K562 (cell line): ENCODE results near the gene INMT. TPM values are rescaled to one million over a fixed set of nuclear protein-coding genes. Genes with fewer than 3 reads are reported as not detected.

Experiments
- ATAC-seq: fragments of 200-7000 bp; cut with Tn5 transposase; 3 replicates; pipeline ENCODE4 v1.9.1; 2020; ENCODE audit warnings: moderate library complexity
- BruUV-seq: library from RNA; stranded (reverse); fragments of 400-500 nt; replicated peaks from 2 replicates; lab custom pipeline; 2021; lab: Mats Ljungman, UMichigan
- CTCF ChIA-PET: fragments of 300-600 bp; formaldehyde crosslinking; extraction: SDS; loops from one replicate; lab custom pipeline; 2021; ENCODE audit warnings: low intra/inter-chr PET ratio; lab: Yijun Ruan, JAX
- POLR2A ChIA-PET: fragments of 300-600, 350-650 bp; sonication (Branson Sonifier 250); formaldehyde crosslinking; extraction: SDS; loops from one replicate; lab custom pipeline; 2021; ENCODE audit warnings: antibody characterized with exemption, inconsistent platforms; lab: Yijun Ruan, JAX
- DNase-seq, 4 experiments: peaks; one replicate each; pipeline versions ENCODE4 v3.0.0 to v3.0.0-alpha.2; 2011 to 2018; ENCODE audit warnings: low spot score in 3 of 4, mixed read lengths in 3 of 4; ENCODE audit errors: extremely low read depth in 1 of 4
- FAIRE-seq: peaks from 2 replicates; lab custom pipeline; 2011; peaks lifted over from hg19 to GRCh38; lab: Jason Lieb, UNC
- H2AFZ ChIP-seq: 2 replicates; pipeline ENCODE4 v1.6.0; 2011; ENCODE audit warnings: low read depth, low read length, control low read depth, inconsistent platforms
- H3K27ac ChIP-seq: fragments of 200-600 bp; 3 replicates; pipeline ENCODE4 v1.8.0; 2011; ENCODE audit warnings: low read depth, mild to moderate bottlenecking, control low read depth, inconsistent platforms, low read length, moderate library complexity, mixed read lengths; ENCODE audit errors: extremely low read depth
- H3K27me3 ChIP-seq, 2 experiments: fragments of 300-600 bp in 1 of 2; 2 replicates in 1 of 2; 3 replicates in 1 of 2; pipeline versions ENCODE4 v1.6.0 to v1.8.0; 2011; ENCODE audit warnings: inconsistent platforms in 2 of 2, low read length in 2 of 2, mild to moderate bottlenecking in 1 of 2, mixed read lengths in 1 of 2, moderate library complexity in 1 of 2; ENCODE audit not compliant: control insufficient read depth in 2 of 2, insufficient read depth in 2 of 2
- H3K36me3 ChIP-seq: fragments of 300-600 bp; 3 replicates; pipeline ENCODE4 v1.8.0; 2011; ENCODE audit warnings: mild to moderate bottlenecking, low read length, inconsistent platforms; ENCODE audit not compliant: control insufficient read depth, insufficient read depth
- H3K4me1 ChIP-seq, 2 experiments: fragments of 200-600 bp in 1 of 2; replicated peaks in 1 of 2; 2 replicates in 1 of 2; 3 replicates in 1 of 2; pipeline versions ENCODE4 v1.5.1 to v1.8.0; 2011; ENCODE audit warnings: inconsistent platforms in 2 of 2, low read length in 2 of 2, mild to moderate bottlenecking in 1 of 2, mixed read lengths in 1 of 2, moderate library complexity in 1 of 2; ENCODE audit not compliant: control insufficient read depth in 2 of 2, insufficient read depth in 2 of 2
- H3K4me2 ChIP-seq: 2 replicates; pipeline ENCODE4 v1.6.1; 2011; ENCODE audit warnings: low read length, control low read depth, inconsistent platforms, mixed read lengths; ENCODE audit not compliant: insufficient read depth
- H3K4me3 ChIP-seq: fragments of 200-600 bp; sonication (generic), shearing (Covaris generic); 2 replicates; pipeline ENCODE4 v1.5.1; 2016; ENCODE audit warnings: control low read depth, inconsistent platforms
- H3K79me2 ChIP-seq: fragments of 200-600 bp; 3 replicates; pipeline ENCODE4 v1.8.0; 2011; ENCODE audit warnings: low read length, inconsistent platforms; ENCODE audit not compliant: control insufficient read depth, insufficient read depth
- H3K9ac ChIP-seq, 2 experiments: 2 replicates each; pipeline versions ENCODE4 v1.6.0 to v1.6.1; 2011; ENCODE audit warnings: low read depth in 2 of 2, low read length in 2 of 2, control low read depth in 1 of 2, inconsistent platforms in 1 of 2, mild to moderate bottlenecking in 1 of 2, mixed read lengths in 1 of 2; ENCODE audit not compliant: insufficient read depth in 1 of 2
- H3K9me1 ChIP-seq: one replicate; pipeline ENCODE4 v1.6.0; 2011; ENCODE audit warnings: inconsistent platforms, mild to moderate bottlenecking, low read length, moderate library complexity; ENCODE audit not compliant: control insufficient read depth, insufficient read depth
- H3K9me3 ChIP-seq: replicated peaks from 2 replicates; pipeline ENCODE4 v1.5.1; 2011; ENCODE audit warnings: low read depth, low read length, inconsistent platforms; ENCODE audit not compliant: control insufficient read depth, insufficient read depth
- H4K20me1 ChIP-seq: replicated peaks from 2 replicates; pipeline ENCODE4 v1.6.1; 2011; ENCODE audit warnings: low read length, inconsistent platforms, mixed read lengths; ENCODE audit not compliant: control insufficient read depth, insufficient read depth
- CBFA2T2 ChIP-seq: fragments of 450-650 bp; conservative IDR thresholded peaks from 2 replicates; pipeline ENCODE4 v1.6.1; 2017; ENCODE audit warnings: mild to moderate bottlenecking
- GTF2B ChIP-seq: IDR thresholded peaks from 2 replicates; pipeline ENCODE4 v1.6.1; 2011; ENCODE audit not compliant: insufficient read length; ENCODE audit errors: extremely low read depth
- MEIS2 ChIP-seq: fragments of 450-650 bp; IDR thresholded peaks from 2 replicates; pipeline ENCODE4 v1.6.1; 2014; ENCODE audit warnings: mild to moderate bottlenecking; ENCODE audit not compliant: partially characterized antibody
- RBM17 ChIP-seq: fragments of 200-400 bp; formaldehyde crosslinking; IDR thresholded peaks from 2 replicates; pipeline ENCODE4 v1.6.1; 2017; ENCODE audit warnings: low read depth, mild to moderate bottlenecking, low read length, borderline replicate concordance
- RNF2 ChIP-seq: sonication (generic); IDR thresholded peaks from 2 replicates; pipeline ENCODE4 v1.6.1; 2016
- TFAM ChIP-seq: fragments of 250-450 bp; sonication (Bioruptor Pico); conservative IDR thresholded peaks from 2 replicates; pipeline ENCODE4 v1.5.0; 2021; ENCODE audit warnings: mild to moderate bottlenecking, moderate library complexity
- ZNF217 ChIP-seq: sonication (generic); formaldehyde crosslinking; IDR thresholded peaks from 2 replicates; pipeline ENCODE4 v1.8.0; 2022; ENCODE audit warnings: mild to moderate bottlenecking, missing genetic modification reagents
- ZNF57 ChIP-seq: fragments of 450-650 bp; formaldehyde crosslinking; IDR thresholded peaks from 2 replicates; pipeline ENCODE4 v1.4.0; 2020; ENCODE audit warnings: mild to moderate bottlenecking, moderate library complexity
- ZNF655 ChIP-seq: fragments of 250-450 bp; sonication (Bioruptor Pico); IDR thresholded peaks from 2 replicates; pipeline ENCODE4 v1.5.0; 2021
- WGBS: fragments of 100-300 bp; shearing (Covaris generic); methylation state at CpG from one replicate; pipeline ENCODE4 v1.1.6; 2016; ENCODE audit warnings: low coverage, mixed read lengths; ENCODE audit not compliant: insufficient coverage; ENCODE audit errors: missing lambda C conversion rate; 5-methylcytosine and 5-hydroxymethylcytosine counted together
- in situ Hi-C: fragments of 300-500 bp; cut with MboI; formaldehyde crosslinking; loops from 4 replicates; pipeline ENCODE4 v1.15.0; 2018; ENCODE audit warnings: inconsistent platforms, mixed read lengths
- intact Hi-C: fragments of 100-400 bp; cut with micrococcal nuclease; formaldehyde crosslinking; loops from 2 replicates; pipeline ENCODE4 v1.14.2; 2022
- polyA plus RNA-seq, 8 experiments: library from polyadenylated mRNA; depleted of rRNA in 4 of 8; stranded (reverse) in 5 of 8; unstranded in 3 of 8; fragments of >200 nt; fragmentation: Nextera tagmentation in 2 of 8; fragmentation: Illumina TruSeq in 1 of 8; extraction: Ambion mirVana in 2 of 8; extraction: Trizol in 1 of 8; gene quantifications; 2 replicates each; pipeline versions ENCODE4 v1.2.1 to v1.2.3, GENCODE V29; 2011 to 2014; ENCODE audit warnings: inconsistent platforms in 1 of 8, missing spikeins in 1 of 8
- total RNA-seq, 7 experiments: library from RNA; depleted of rRNA in 6 of 7; stranded (reverse); fragments of >200 nt in 6 of 7; fragmentation: Illumina TruSeq in 2 of 7; extraction: Trizol in 2 of 7; gene quantifications; 2 replicates each; pipeline versions ENCODE4 v1.2.1 to v1.2.3, GENCODE V29; 2011 to 2021; ENCODE audit warnings: low replicate concordance in 1 of 7
- TF ChIP-seq, protein P1 (sequence below): sonication (generic); formaldehyde crosslinking; IDR thresholded peaks from 2 replicates; pipeline ENCODE4 v1.8.1; 2023; ENCODE audit warnings: mild to moderate bottlenecking, missing genetic modification reagents
- TF ChIP-seq, protein P2 (sequence below): conservative IDR thresholded peaks from 2 replicates; pipeline ENCODE4 v1.6.1; 2011; ENCODE audit warnings: low read depth, mild to moderate bottlenecking, low read length; ENCODE audit not compliant: control insufficient read depth
- TF ChIP-seq, protein P3 (sequence below): fragments of 250-450 bp; sonication (Bioruptor Pico); IDR thresholded peaks from 2 replicates; pipeline ENCODE4 v1.5.0; 2020; ENCODE audit warnings: mild to moderate bottlenecking

The INMT gene
- total and polyA plus RNA-seq, 9 of the 15 experiments (the other 6 are each of a cell fraction or from before 2014, with no cell fraction given) = 0.04 to 0.27 TPM; not detected in 7

DNA sequence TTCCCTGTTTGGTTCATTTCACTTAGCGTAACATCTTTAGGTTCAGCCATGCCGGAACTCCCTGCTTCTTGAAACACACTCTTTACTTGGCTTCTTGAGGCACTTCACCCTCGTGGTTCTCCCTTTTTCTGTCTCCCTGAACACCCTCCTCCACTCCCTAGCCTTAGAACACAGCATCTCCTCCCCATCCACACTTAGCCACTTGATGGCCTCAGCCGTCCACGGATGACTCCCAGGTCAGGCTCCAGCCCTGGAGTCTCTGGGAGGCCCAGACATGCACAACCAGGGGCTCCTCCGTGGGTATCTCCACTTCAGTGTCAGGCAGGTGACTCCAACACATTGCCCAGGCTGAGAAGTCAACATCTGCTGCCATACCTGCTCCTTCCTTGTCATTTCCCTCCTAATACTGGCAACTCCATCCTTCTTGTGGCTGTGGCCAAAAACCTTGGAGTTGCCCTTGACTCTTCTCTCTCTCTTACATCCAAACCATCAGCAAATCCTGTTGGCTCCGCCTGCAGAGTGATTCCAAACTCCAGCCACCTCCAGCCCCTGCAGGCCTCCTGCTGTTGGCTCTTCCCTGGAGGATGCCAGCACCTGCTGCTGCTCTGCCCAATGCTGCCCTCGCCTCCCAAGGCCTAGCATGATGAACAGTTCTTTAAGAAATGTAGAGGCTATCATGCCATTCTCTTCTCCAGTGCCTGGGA is 8.4 kb upstream of the INMT start (continued):
- no peak for TF ChIP-seq GTF2B
- TF ChIP-seq ZNF655 (CRISPR knock-in tag) = no peak
- TF ChIP-seq, protein P1, sequence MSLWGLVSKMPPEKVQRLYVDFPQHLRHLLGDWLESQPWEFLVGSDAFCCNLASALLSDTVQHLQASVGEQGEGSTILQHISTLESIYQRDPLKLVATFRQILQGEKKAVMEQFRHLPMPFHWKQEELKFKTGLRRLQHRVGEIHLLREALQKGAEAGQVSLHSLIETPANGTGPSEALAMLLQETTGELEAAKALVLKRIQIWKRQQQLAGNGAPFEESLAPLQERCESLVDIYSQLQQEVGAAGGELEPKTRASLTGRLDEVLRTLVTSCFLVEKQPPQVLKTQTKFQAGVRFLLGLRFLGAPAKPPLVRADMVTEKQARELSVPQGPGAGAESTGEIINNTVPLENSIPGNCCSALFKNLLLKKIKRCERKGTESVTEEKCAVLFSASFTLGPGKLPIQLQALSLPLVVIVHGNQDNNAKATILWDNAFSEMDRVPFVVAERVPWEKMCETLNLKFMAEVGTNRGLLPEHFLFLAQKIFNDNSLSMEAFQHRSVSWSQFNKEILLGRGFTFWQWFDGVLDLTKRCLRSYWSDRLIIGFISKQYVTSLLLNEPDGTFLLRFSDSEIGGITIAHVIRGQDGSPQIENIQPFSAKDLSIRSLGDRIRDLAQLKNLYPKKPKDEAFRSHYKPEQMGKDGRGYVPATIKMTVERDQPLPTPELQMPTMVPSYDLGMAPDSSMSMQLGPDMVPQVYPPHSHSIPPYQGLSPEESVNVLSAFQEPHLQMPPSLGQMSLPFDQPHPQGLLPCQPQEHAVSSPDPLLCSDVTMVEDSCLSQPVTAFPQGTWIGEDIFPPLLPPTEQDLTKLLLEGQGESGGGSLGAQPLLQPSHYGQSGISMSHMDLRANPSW (CRISPR knock-in tag) = no peak

GRCh38 chr7:30744075-30744417 is 7.9 kb upstream of the INMT start:
- H2AFZ ChIP-seq = no peak overlapping the region
- peaks cover 6 to 17% of the 10 kb centered on the region in 2 experiments; a peak in 4 of 5 replicates for H3K4me1 ChIP-seq
- no peaks in the 10 kb centered on the region for H3K9me1 ChIP-seq
- no peaks in the 10 kb centered on the region for H3K79me2 ChIP-seq
- no peaks in the 10 kb centered on the region for H4K20me1 ChIP-seq
- POLR2A ChIA-PET = interaction anchor here (0.7 to 1.6 kb wide), 3 partner anchors 9 to 81 kb away, joined by 3 to 6 read pairs (median 5); no protein-coding TSS in a partner anchor
- BruUV-seq = no TSS peak
- no peaks in the 10 kb centered on the region for H3K9me3 ChIP-seq
- WGBS = 63% methylated on average over 11 of the region's 12 CpGs
- no peak overlapping the region for H3K27ac ChIP-seq
- in situ Hi-C loops (loop anchor here (5.0 kb wide), 1 partner anchor 233 kb away; no protein-coding TSS in a partner anchor), intact Hi-C loops (loop anchor here (5.0 to 10.0 kb wide), 2 partner anchors 232 to 579 kb away; no protein-coding TSS in a partner anchor)
- CTCF ChIA-PET = interaction anchor here (0.6 to 1.5 kb wide), 2 partner anchors 231 to 234 kb away, joined by 3 to 10 read pairs; no protein-coding TSS in a partner anchor
- H3K36me3 ChIP-seq = no peaks in the 10 kb centered on the region
- FAIRE-seq (no peak), DNase-seq (no peak), ATAC-seq (no peak)
- no peak overlapping the region; a peak in 1 of 4 replicates for H3K9ac ChIP-seq
- peaks cover 0 to 10% of the 10 kb centered on the region in 2 experiments; a peak in 1 of 5 replicates for H3K27me3 ChIP-seq
- H3K4me2 ChIP-seq = no peak overlapping the region
- H3K4me3 ChIP-seq = no peak overlapping the region
- TF ChIP-seq CBFA2T2 = no peak
- TF ChIP-seq, protein P2, sequence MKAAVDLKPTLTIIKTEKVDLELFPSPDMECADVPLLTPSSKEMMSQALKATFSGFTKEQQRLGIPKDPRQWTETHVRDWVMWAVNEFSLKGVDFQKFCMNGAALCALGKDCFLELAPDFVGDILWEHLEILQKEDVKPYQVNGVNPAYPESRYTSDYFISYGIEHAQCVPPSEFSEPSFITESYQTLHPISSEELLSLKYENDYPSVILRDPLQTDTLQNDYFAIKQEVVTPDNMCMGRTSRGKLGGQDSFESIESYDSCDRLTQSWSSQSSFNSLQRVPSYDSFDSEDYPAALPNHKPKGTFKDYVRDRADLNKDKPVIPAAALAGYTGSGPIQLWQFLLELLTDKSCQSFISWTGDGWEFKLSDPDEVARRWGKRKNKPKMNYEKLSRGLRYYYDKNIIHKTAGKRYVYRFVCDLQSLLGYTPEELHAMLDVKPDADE = no peak
- no peak for TF ChIP-seq ZNF217 (CRISPR knock-in tag)
- TF ChIP-seq TFAM (CRISPR knock-in tag) = no peak
- no peak for TF ChIP-seq RNF2
- no peak for TF ChIP-seq RBM17
- TF ChIP-seq, protein P3, sequence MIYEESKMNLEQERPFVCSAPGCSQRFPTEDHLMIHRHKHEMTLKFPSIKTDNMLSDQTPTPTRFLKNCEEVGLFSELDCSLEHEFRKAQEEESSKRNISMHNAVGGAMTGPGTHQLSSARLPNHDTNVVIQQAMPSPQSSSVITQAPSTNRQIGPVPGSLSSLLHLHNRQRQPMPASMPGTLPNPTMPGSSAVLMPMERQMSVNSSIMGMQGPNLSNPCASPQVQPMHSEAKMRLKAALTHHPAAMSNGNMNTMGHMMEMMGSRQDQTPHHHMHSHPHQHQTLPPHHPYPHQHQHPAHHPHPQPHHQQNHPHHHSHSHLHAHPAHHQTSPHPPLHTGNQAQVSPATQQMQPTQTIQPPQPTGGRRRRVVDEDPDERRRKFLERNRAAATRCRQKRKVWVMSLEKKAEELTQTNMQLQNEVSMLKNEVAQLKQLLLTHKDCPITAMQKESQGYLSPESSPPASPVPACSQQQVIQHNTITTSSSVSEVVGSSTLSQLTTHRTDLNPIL (CRISPR knock-in tag) = no peak
- TF ChIP-seq ZNF57 (CRISPR knock-in tag) = no peak
- TF ChIP-seq MEIS2 = no peak
